BE2C (cell line): Measurements from ENCODE around the gene RELL1.
A peak's percentile ranks its signal among the peaks of the same experiment; 100 is the strongest.

Experiments used
- DNase-seq: peaks from one replicate; pipeline ENCODE4 v3.0.0-alpha.2; 2020
- H3K27me3 ChIP-seq: fragments of 250-450 bp; sonication (Bioruptor Pico); 2 replicates; pipeline ENCODE4 v1.5.1; 2020; ENCODE audit warnings: mild to moderate bottlenecking
- H3K36me3 ChIP-seq: fragments of 250-450 bp; sonication (Bioruptor Pico); 2 replicates; pipeline ENCODE4 v1.5.1; 2020; ENCODE audit warnings: mild to moderate bottlenecking
- H3K4me1 ChIP-seq: fragments of 250-450 bp; sonication (Bioruptor Pico); 2 replicates; pipeline ENCODE4 v1.5.1; 2020
- H3K4me3 ChIP-seq: 2 replicates; pipeline ENCODE4 v1.5.1; 2011; ENCODE audit warnings: low read depth, low read length
- H3K9me3 ChIP-seq: fragments of 250-450 bp; sonication (Bioruptor Pico); 2 replicates; pipeline ENCODE4 v1.5.1; 2020
- CTCF ChIP-seq: IDR thresholded peaks from 2 replicates; pipeline ENCODE4 v1.5.1; 2012; ENCODE audit warnings: mild to moderate bottlenecking, low read depth, low read length

The RELL1 gene

DNA sequence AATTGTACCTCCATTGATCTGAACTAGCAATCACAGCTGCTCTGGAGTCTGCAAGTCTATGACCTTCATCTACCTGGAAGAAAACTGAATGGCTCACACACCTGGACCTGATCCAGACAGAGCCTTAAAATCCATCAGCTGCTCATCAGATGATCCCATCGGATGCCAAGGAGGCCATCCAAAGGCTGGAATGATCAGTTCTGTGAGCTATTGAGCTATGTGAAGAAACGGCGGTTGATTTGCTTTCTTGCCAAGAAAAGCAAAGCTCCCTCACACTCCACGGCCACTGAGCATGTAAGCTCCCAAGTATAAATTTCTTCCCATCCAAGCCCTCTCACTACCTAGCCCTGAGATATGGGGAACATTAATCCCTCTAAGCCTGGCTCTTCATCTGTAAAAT is 63.1 kb downstream of the RELL1 start:
- no peak for DNase-seq
- TF ChIP-seq CTCF = no peak
- Histone ChIP-seq H3K27me3 (no peaks in the 10 kb centered on the region), H3K4me1 (peaks cover 4% of the 10 kb centered on the region), H3K36me3 (no peaks in the 10 kb centered on the region), H3K9me3 (no peaks in the 10 kb centered on the region), H3K4me3 (no peak overlapping the region)

DNA sequence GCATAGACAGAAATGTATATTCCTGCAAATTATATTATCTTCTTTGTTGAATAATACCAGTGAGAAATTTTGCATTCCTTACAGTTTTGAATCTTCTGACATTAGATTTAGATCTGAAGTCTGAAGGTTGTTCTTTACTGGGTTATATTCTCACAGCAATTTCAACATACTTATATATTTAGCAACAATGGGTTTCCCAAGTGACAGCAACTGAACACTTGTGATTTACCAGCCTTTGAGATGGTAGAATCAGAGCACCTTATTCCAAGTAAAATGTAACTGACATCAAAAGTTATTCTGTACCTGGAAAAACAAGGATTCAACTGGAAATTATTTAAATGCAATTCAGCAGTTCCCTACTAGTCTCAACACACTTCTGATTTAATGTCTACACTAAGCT is 66.0 kb downstream of the RELL1 start:
- peaks cover 12% of the 10 kb centered on the region for H3K4me1 ChIP-seq
- H3K4me3 ChIP-seq = no peak overlapping the region
- H3K27me3 ChIP-seq = no peaks in the 10 kb centered on the region
- H3K36me3 ChIP-seq = no peaks in the 10 kb centered on the region
- TF ChIP-seq CTCF = no peak
- no peak for DNase-seq
- no peaks in the 10 kb centered on the region for H3K9me3 ChIP-seq

GRCh38 chr4:37615720-37616063 is 70.5 kb downstream of the RELL1 start:
- peaks cover 14% of the 10 kb centered on the region for H3K4me1 ChIP-seq
- no peaks in the 10 kb centered on the region for H3K27me3 ChIP-seq
- no peaks in the 10 kb centered on the region for H3K36me3 ChIP-seq
- no peaks in the 10 kb centered on the region for H3K9me3 ChIP-seq
- peak overlapping the region; percentile 13 for H3K4me3 ChIP-seq
- no peak for DNase-seq
- no peak for TF ChIP-seq CTCF

- DNase-seq = peak; percentile 54
- Histone ChIP-seq H3K36me3 (no peaks in the 10 kb centered on the region), H3K27me3 (no peaks in the 10 kb centered on the region), H3K4me1 (peaks cover 14% of the 10 kb centered on the region), H3K9me3 (no peaks in the 10 kb centered on the region), H3K4me3 (peak overlapping the region; percentile 13)
- TF ChIP-seq CTCF = no peak
Measured at GRCh38 chr4:37615059-37615719, 71.0 kb downstream of the RELL1 start.

DNA sequence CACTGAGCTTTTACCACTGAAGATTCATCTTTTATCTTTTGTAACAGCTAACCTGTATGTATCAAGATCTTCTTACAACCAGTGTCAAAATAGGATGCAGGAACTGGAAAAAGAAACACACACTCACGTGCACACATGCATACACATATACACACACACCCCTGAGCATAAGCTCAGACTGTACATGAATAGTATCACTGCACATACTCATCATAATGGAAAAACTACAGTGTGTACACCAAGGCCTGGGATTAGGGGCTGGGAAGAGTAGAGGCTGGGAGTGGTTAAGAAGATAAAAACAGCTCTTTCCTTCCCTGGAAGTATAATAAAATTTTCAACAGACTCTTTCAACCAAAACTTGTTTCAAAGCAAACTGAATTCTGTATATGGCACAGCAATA is 73.4 kb downstream of the RELL1 start:
- Histone ChIP-seq H3K4me3 (no peak overlapping the region), H3K36me3 (no peaks in the 10 kb centered on the region; the same call in 1 of the 2 replicates), H3K4me1 (peaks cover 14% of the 10 kb centered on the region), H3K27me3 (no peaks in the 10 kb centered on the region), H3K9me3 (no peaks in the 10 kb centered on the region)
- DNase-seq = no peak
- no peak for TF ChIP-seq CTCF

GRCh38 chr4:37609626-37610025 is 76.5 kb downstream of the RELL1 start:
- Histone ChIP-seq H3K36me3 (no peaks in the 10 kb centered on the region; the same call in 1 of the 2 replicates), H3K9me3 (no peaks in the 10 kb centered on the region), H3K4me3 (no peak overlapping the region), H3K4me1 (peaks cover 6% of the 10 kb centered on the region; the same call in 1 of the 2 replicates), H3K27me3 (no peaks in the 10 kb centered on the region)
- TF ChIP-seq CTCF = no peak
- no peak for DNase-seq
